Suprapubic skin (tissue), 4 donors: ENCODE results near the gene CERS6.

Experiments used
- CTCF ChIP-seq, 2 donors: fragments of 200-600 bp in 1 of 2; fragments of 450-650 bp in 1 of 2; sonication (generic) in 1 of 2; IDR thresholded peaks; one replicate each; pipeline ENCODE4 v1.5.1; 2016 to 2019; ENCODE audit warnings: antibody characterized with exemption in 2 of 2, mild to moderate bottlenecking in 1 of 2, moderate library complexity in 1 of 2
- POLR2A ChIP-seq, 2 donors: fragments of 450-650 bp; IDR thresholded peaks; one replicate each; pipeline ENCODE4 v1.6.1; 2017; ENCODE audit warnings: antibody characterized with exemption in 2 of 2, mild to moderate bottlenecking in 2 of 2, moderate library complexity in 2 of 2
- POLR2AphosphoS5 ChIP-seq, 3 donors: sonication (generic); formaldehyde crosslinking; IDR thresholded peaks; one replicate each; pipeline ENCODE4 v1.6.1; 2017; ENCODE audit warnings: antibody characterized with exemption in 3 of 3

- TF ChIP-seq POLR2A (IDR thresholded peaks at IDR 0.05) = no peak
- no peak for TF ChIP-seq CTCF (IDR thresholded peaks at IDR 0.05)
- TF ChIP-seq POLR2AphosphoS5 (IDR thresholded peaks at IDR 0.05) = no peak
These were observed 31.1 kb upstream of the CERS6 start for GRCh38 chr2:168424971-168425370.
